A549 (cell line): ENCODE results near the gene CREB3L1. TPM values are rescaled to one million over a fixed set of nuclear protein-coding genes. Genes with fewer than 3 reads are reported as not detected.

Experiments
- ATAC-seq, 2 experiments: fragments of 200-7000 bp in 1 of 2; fragments of >200 bp in 1 of 2; cut with Nextera tagmentation in 1 of 2; cut with Tn5 transposase in 1 of 2; 3 replicates each; pipeline versions ENCODE4 v1.8.0 to v1.9.1; 2018 to 2020; ENCODE audit warnings: mild to moderate bottlenecking in 1 of 2, moderate library complexity in 1 of 2
- CTCF ChIA-PET: fragments of 300-600 bp; sonication (Branson Sonifier 250); formaldehyde crosslinking; extraction: SDS; loops from one replicate; lab custom pipeline; 2021; ENCODE audit warnings: antibody characterized with exemption, inconsistent platforms; lab: Yijun Ruan, JAX
- POLR2A ChIA-PET: fragments of 350-600 bp; formaldehyde crosslinking; extraction: SDS; loops from one replicate; lab custom pipeline; 2021; ENCODE audit warnings: antibody characterized with exemption, inconsistent platforms; lab: Yijun Ruan, JAX
- DNase-seq, 2 experiments: peaks; one replicate each; pipeline versions ENCODE4 v3.0.0 to v3.0.0-alpha.2; 2011 to 2016; ENCODE audit warnings: low read depth in 1 of 2, low spot score in 1 of 2
- FAIRE-seq: peaks from 2 replicates; lab custom pipeline; 2011; peaks lifted over from hg19 to GRCh38; lab: Jason Lieb, UNC
- H3K27ac ChIP-seq, 2 experiments: fragments of >200 bp; sonication (Bioruptor Twin); formaldehyde crosslinking; 3 replicates each; pipeline ENCODE4 v1.5.1; 2016 to 2017
- H3K4me1 ChIP-seq: fragments of >200 bp; sonication (Bioruptor Twin); formaldehyde crosslinking; 3 replicates; pipeline ENCODE4 v1.6.1; 2016
- H3K4me2 ChIP-seq: fragments of >200 bp; sonication (Bioruptor Twin); formaldehyde crosslinking; 3 replicates; pipeline ENCODE4 v1.6.1; 2016
- H3K4me3 ChIP-seq: fragments of >200 bp; sonication (Bioruptor Twin); formaldehyde crosslinking; 3 replicates; pipeline ENCODE4 v1.5.1; 2016
- H3K9me3 ChIP-seq: fragments of >200 bp; sonication (Bioruptor Twin); formaldehyde crosslinking; 3 replicates; pipeline ENCODE4 v1.6.1; 2016
- CEBPB ChIP-seq, 2 experiments: fragments of >200 bp in 1 of 2; sonication (Bioruptor Twin) in 1 of 2; formaldehyde crosslinking in 1 of 2; IDR thresholded peaks; 2 replicates each; pipeline ENCODE4 v1.6.1; 2012 to 2016
- EHMT2 ChIP-seq: fragments of 200-600 bp; sonication (generic); IDR thresholded peaks from 2 replicates; pipeline ENCODE4 v1.6.1; 2016; ENCODE audit warnings: antibody characterized with exemption, low read depth, mild to moderate bottlenecking, moderate library complexity
- ELK1 ChIP-seq: fragments of 150-350 bp; IDR thresholded peaks from 2 replicates; pipeline ENCODE4 v1.6.1; 2014; ENCODE audit warnings: low read depth, mild to moderate bottlenecking, low read length
- ESRRA ChIP-seq: fragments of 150-350 bp; IDR thresholded peaks from 2 replicates; pipeline ENCODE4 v1.6.1; 2014; ENCODE audit warnings: mild to moderate bottlenecking, low read length, borderline replicate concordance
- HEYL ChIP-seq: fragments of 250-450 bp; sonication (Bioruptor Pico); IDR thresholded peaks from 2 replicates; pipeline ENCODE4 v1.8.0; 2021; ENCODE audit warnings: mild to moderate bottlenecking, moderate library complexity
- HOXA7 ChIP-seq: fragments of 250-450 bp; sonication (Bioruptor Pico); IDR thresholded peaks from 2 replicates; pipeline ENCODE4 v1.5.0; 2020; ENCODE audit warnings: mild to moderate bottlenecking, moderate library complexity
- KDM5A ChIP-seq: fragments of 200-600 bp; sonication (generic); IDR thresholded peaks from 2 replicates; pipeline ENCODE4 v1.6.1; 2016; ENCODE audit warnings: antibody characterized with exemption, mild to moderate bottlenecking
- NR3C1 ChIP-seq: fragments of >200 bp; sonication (Bioruptor Twin); formaldehyde crosslinking; IDR thresholded peaks from 3 replicates; pipeline ENCODE4 v1.6.1; 2017
- RAD21 ChIP-seq, 2 experiments: fragments of >200 bp in 1 of 2; sonication (Bioruptor Twin) in 1 of 2; formaldehyde crosslinking in 1 of 2; IDR thresholded peaks in 1 of 2; conservative IDR thresholded peaks in 1 of 2; 2 replicates in 1 of 2; 3 replicates in 1 of 2; pipeline ENCODE4 v1.6.1; 2012 to 2018; ENCODE audit warnings: inconsistent platforms in 1 of 2
- RARB ChIP-seq: fragments of 250-450 bp; sonication (Bioruptor Pico); IDR thresholded peaks from 2 replicates; pipeline ENCODE4 v1.8.0; 2021; ENCODE audit warnings: mild to moderate bottlenecking, moderate library complexity
- RCOR1 ChIP-seq: fragments of 150-350 bp; IDR thresholded peaks from 2 replicates; pipeline ENCODE4 v1.6.1; 2014; ENCODE audit warnings: antibody characterized with exemption, low read length, low read depth
- SREBF2 ChIP-seq: fragments of 450-650 bp; IDR thresholded peaks from 2 replicates; pipeline ENCODE4 v1.6.1; 2014; ENCODE audit warnings: mild to moderate bottlenecking, moderate library complexity
- WGBS: methylation state at CpG from one replicate; pipeline ENCODE4 v1.1.6; 2017; ENCODE audit errors: missing lambda C conversion rate; 5-methylcytosine and 5-hydroxymethylcytosine counted together
- polyA plus RNA-seq, 4 experiments: library from polyadenylated mRNA; depleted of rRNA in 3 of 4; stranded (reverse); fragments of >200 nt; fragmentation: RNase III in 1 of 4; extraction: RNeasy Plus Mini Kit Qiagen cat#74134 plus additional on column Dnase treatment in 1 of 4; gene quantifications; 2 replicates in 3 of 4; 3 replicates in 1 of 4; pipeline ENCODE4 v1.2.3, GENCODE V29; 2011 to 2017
- TF ChIP-seq, protein P1 (sequence below): fragments of 250-450 bp; sonication (Bioruptor Pico); IDR thresholded peaks from 2 replicates; pipeline ENCODE4 v1.5.0; 2020; ENCODE audit warnings: low read depth, mild to moderate bottlenecking, moderate library complexity
- TF ChIP-seq, protein P2 (sequence below): fragments of >200 bp; sonication (Bioruptor Twin); formaldehyde crosslinking; IDR thresholded peaks from 3 replicates; pipeline ENCODE4 v1.6.1; 2016
- TF ChIP-seq, protein P3 (sequence below): fragments of 200-600 bp; sonication (generic); IDR thresholded peaks from 2 replicates; pipeline ENCODE4 v1.6.1; 2016; ENCODE audit warnings: antibody characterized with exemption, mild to moderate bottlenecking, moderate library complexity
- TF ChIP-seq, protein P4 (sequence below): IDR thresholded peaks from 2 replicates; pipeline ENCODE4 v1.6.1; 2012

The CREB3L1 gene
- polyA plus RNA-seq, 2 of the 4 experiments (the other 2 are of a cell fraction), result 0.61 to 2.3 TPM

GRCh38 chr11:46363455-46364005 is 86.1 kb downstream of the CREB3L1 start:
- no peak for FAIRE-seq

DNA sequence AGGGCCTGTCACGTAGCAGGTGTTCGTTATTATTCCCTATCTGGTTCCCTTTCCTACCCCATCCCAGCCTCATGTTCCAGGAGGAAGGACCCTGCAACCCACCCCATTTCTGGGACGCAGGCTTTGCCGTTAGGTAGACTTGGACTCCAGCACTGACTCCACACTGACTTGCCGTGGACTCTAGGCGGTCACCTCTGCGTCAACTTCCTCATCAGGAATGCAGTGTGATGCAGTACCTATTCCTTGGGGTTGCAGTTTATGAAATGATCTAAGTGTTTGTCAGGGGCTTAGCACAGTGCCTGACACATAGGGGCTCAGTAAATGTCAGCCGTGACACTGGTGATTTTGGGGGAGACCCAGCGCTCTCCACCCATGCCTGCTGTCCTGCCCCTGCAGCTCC is 86.6 kb downstream of the CREB3L1 start:
- FAIRE-seq, result no peak
- 91% methylated on average over 9 of the region's 9 CpGs for WGBS
- DNase-seq, result no peak

More at GRCh38 chr11:46363455-46364005, 86.1 kb downstream of the CREB3L1 start:
- H3K27ac ChIP-seq, result peak overlapping the region in 1 of 2 experiments; percentile 32; a peak in 2 of 6 replicates
- peak overlapping the region; percentile 14; the same call in 1 of the 3 replicates for H3K4me2 ChIP-seq
- ATAC-seq (no peak), DNase-seq (no peak)
- H3K4me1 ChIP-seq, result peaks cover 10% of the 10 kb centered on the region
- H3K9me3 ChIP-seq, result no peaks in the 10 kb centered on the region
- POLR2A ChIA-PET, result no interaction called here
- TF ChIP-seq, protein P1, sequence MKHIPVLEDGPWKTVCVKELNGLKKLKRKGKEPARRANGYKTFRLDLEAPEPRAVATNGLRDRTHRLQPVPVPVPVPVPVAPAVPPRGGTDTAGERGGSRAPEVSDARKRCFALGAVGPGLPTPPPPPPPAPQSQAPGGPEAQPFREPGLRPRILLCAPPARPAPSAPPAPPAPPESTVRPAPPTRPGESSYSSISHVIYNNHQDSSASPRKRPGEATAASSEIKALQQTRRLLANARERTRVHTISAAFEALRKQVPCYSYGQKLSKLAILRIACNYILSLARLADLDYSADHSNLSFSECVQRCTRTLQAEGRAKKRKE (CRISPR knock-in tag), result no peak
- no peak for TF ChIP-seq EHMT2
- TF ChIP-seq, protein P2, sequence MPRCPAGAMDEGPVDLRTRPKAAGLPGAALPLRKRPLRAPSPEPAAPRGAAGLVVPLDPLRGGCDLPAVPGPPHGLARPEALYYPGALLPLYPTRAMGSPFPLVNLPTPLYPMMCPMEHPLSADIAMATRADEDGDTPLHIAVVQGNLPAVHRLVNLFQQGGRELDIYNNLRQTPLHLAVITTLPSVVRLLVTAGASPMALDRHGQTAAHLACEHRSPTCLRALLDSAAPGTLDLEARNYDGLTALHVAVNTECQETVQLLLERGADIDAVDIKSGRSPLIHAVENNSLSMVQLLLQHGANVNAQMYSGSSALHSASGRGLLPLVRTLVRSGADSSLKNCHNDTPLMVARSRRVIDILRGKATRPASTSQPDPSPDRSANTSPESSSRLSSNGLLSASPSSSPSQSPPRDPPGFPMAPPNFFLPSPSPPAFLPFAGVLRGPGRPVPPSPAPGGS, result no peak
- no peak for TF ChIP-seq ELK1
- no peak for TF ChIP-seq KDM5A
- TF ChIP-seq ESRRA, result no peak
- TF ChIP-seq RARB (CRISPR knock-in tag), result no peak
- no peak for TF ChIP-seq RAD21 (conservative IDR thresholded peaks at IDR 0.05 in 1 of 2, IDR thresholded peaks at IDR 0.05 in 1 of 2)
- TF ChIP-seq, protein P3, sequence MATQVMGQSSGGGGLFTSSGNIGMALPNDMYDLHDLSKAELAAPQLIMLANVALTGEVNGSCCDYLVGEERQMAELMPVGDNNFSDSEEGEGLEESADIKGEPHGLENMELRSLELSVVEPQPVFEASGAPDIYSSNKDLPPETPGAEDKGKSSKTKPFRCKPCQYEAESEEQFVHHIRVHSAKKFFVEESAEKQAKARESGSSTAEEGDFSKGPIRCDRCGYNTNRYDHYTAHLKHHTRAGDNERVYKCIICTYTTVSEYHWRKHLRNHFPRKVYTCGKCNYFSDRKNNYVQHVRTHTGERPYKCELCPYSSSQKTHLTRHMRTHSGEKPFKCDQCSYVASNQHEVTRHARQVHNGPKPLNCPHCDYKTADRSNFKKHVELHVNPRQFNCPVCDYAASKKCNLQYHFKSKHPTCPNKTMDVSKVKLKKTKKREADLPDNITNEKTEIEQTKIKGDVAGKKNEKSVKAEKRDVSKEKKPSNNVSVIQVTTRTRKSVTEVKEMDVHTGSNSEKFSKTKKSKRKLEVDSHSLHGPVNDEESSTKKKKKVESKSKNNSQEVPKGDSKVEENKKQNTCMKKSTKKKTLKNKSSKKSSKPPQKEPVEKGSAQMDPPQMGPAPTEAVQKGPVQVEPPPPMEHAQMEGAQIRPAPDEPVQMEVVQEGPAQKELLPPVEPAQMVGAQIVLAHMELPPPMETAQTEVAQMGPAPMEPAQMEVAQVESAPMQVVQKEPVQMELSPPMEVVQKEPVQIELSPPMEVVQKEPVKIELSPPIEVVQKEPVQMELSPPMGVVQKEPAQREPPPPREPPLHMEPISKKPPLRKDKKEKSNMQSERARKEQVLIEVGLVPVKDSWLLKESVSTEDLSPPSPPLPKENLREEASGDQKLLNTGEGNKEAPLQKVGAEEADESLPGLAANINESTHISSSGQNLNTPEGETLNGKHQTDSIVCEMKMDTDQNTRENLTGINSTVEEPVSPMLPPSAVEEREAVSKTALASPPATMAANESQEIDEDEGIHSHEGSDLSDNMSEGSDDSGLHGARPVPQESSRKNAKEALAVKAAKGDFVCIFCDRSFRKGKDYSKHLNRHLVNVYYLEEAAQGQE, result no peak
- CTCF ChIA-PET, result interaction anchor here (1.1 to 25.2 kb wide), 5 partner anchors 4 to 27 kb away, joined by 5 to 325 read pairs (median 220); partner anchors contain the start of genes CHRM4 and DGKZ
- 59% methylated on average over 11 of the region's 21 CpGs for WGBS
- H3K4me3 ChIP-seq, result no peak overlapping the region

More for the DNA sequence above, 86.6 kb downstream of the CREB3L1 start:
- H3K4me2 ChIP-seq, result no peak overlapping the region
- H3K4me1 ChIP-seq, result peaks cover 10% of the 10 kb centered on the region
- TF ChIP-seq HOXA7 (CRISPR knock-in tag), result no peak
- no peak for TF ChIP-seq RCOR1
- no peak for TF ChIP-seq SREBF2
- TF ChIP-seq CEBPB (IDR thresholded peaks at IDR 0.05), result no peak
- TF ChIP-seq, protein P1 (CRISPR knock-in tag), result no peak
- TF ChIP-seq NR3C1, result no peak
- TF ChIP-seq HEYL (CRISPR knock-in tag), result no peak
- no peak for TF ChIP-seq KDM5A
- TF ChIP-seq, protein P4, sequence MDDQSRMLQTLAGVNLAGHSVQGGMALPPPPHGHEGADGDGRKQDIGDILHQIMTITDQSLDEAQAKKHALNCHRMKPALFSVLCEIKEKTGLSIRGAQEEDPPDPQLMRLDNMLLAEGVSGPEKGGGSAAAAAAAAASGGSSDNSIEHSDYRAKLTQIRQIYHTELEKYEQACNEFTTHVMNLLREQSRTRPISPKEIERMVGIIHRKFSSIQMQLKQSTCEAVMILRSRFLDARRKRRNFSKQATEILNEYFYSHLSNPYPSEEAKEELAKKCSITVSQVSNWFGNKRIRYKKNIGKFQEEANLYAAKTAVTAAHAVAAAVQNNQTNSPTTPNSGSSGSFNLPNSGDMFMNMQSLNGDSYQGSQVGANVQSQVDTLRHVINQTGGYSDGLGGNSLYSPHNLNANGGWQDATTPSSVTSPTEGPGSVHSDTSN, result no peak
- no peak overlapping the region for H3K27ac ChIP-seq
- ATAC-seq, result no peak
- POLR2A ChIA-PET, result no interaction called here
- H3K9me3 ChIP-seq, result no peaks in the 10 kb centered on the region
- no peak overlapping the region for H3K4me3 ChIP-seq
- CTCF ChIA-PET, result interaction anchor here (1.1 to 19.6 kb wide), 5 partner anchors 9 to 123 kb away, joined by 5 to 325 read pairs (median 60); partner anchors contain the start of genes CHRM4 and DGKZ
